T-cell (primary cell): ENCODE measurements around the gene KLC4. TPM values are rescaled to one million over a fixed set of nuclear protein-coding genes. Genes with fewer than 3 reads are reported as not detected.

Experiments
- ATAC-seq, 4 experiments: fragments of 200-7000 bp in 3 of 4; fragments of 150-1000 bp in 1 of 4; cut with Tn5 transposase; replicated peaks in 1 of 4; 1 replicate in 3 of 4; 2 replicates in 1 of 4; pipeline ENCODE4 v1.10.0; 2021; ENCODE audit warnings: moderate library complexity in 3 of 4, mild to moderate bottlenecking in 2 of 4, moderate number of reproducible peaks in 1 of 4
- CTCF ChIA-PET, 2 donors: fragments of 300-600 bp; sonication (Branson Sonifier 250); formaldehyde crosslinking; loops; one replicate each; lab custom pipeline; 2022; ENCODE audit warnings: antibody characterized with exemption in 2 of 2; lab: Charles Lee
- POLR2A ChIA-PET, 2 donors: fragments of 300-600 bp; sonication (Branson Sonifier 250); formaldehyde crosslinking; loops; one replicate each; lab custom pipeline; 2022; ENCODE audit warnings: antibody characterized with exemption in 2 of 2; lab: Charles Lee
- DNase-seq, 35 experiments: peaks; one replicate each; pipeline versions ENCODE4 v3.0.0 to v3.0.0-alpha.2; 2013 to 2023
- H3K27ac ChIP-seq: one replicate; pipeline ENCODE4 v1.5.1; 2013; ENCODE audit warnings: low read length
- H3K27me3 ChIP-seq, 2 experiments: replicated peaks in 1 of 2; 1 replicate in 1 of 2; 2 replicates in 1 of 2; pipeline versions ENCODE4 v1.6.1 to v1.7.0; 2013; ENCODE audit warnings: low read length in 1 of 2, mixed read lengths in 1 of 2; ENCODE audit not compliant: control insufficient read depth in 2 of 2, insufficient read depth in 2 of 2; ENCODE audit errors: extremely low read depth in 1 of 2
- H3K36me3 ChIP-seq, 2 donors: 1 replicate in 1 of 2; 2 replicates in 1 of 2; pipeline versions ENCODE4 v1.6.1 to v1.7.0; 2013; ENCODE audit warnings: low read length in 1 of 2; ENCODE audit not compliant: control insufficient read depth in 2 of 2, insufficient read depth in 1 of 2; ENCODE audit errors: extremely low read depth in 1 of 2
- H3K4me1 ChIP-seq, 2 experiments: 1 replicate in 1 of 2; 2 replicates in 1 of 2; pipeline versions ENCODE4 v1.6.1 to v1.7.0; 2013; ENCODE audit warnings: low read length in 2 of 2, mixed read lengths in 1 of 2; ENCODE audit not compliant: insufficient read depth in 2 of 2, control insufficient read depth in 1 of 2; ENCODE audit errors: extremely low read depth in 1 of 2
- H3K4me3 ChIP-seq, 2 donors: 1 replicate in 1 of 2; 2 replicates in 1 of 2; pipeline versions ENCODE4 v1.5.1 to v1.7.0; 2013; ENCODE audit warnings: mild to moderate bottlenecking in 2 of 2, low read length in 1 of 2, moderate library complexity in 1 of 2; ENCODE audit not compliant: control insufficient read depth in 1 of 2; ENCODE audit errors: extremely low read depth in 1 of 2
- H3K9me3 ChIP-seq: 2 replicates; pipeline ENCODE4 v1.7.0; 2013
- H3K27ac Mint-ChIP-seq, 2 donors: one replicate each; pipeline ENCODE4 v1.8.0; 2020 to 2021; ENCODE audit warnings: mild to moderate bottlenecking in 2 of 2, mixed read lengths in 2 of 2
- H3K27me3 Mint-ChIP-seq, 2 donors: one replicate each; pipeline ENCODE4 v1.8.0; 2021 to 2022; ENCODE audit warnings: mixed read lengths in 2 of 2
- H3K36me3 Mint-ChIP-seq: one replicate; pipeline ENCODE4 v1.8.0; 2021; ENCODE audit warnings: mixed read lengths
- H3K4me1 Mint-ChIP-seq, 3 donors: one replicate each; pipeline ENCODE4 v1.8.0; 2020 to 2022; ENCODE audit warnings: mixed read lengths in 3 of 3, mild to moderate bottlenecking in 1 of 3
- H3K4me3 Mint-ChIP-seq, 3 donors: one replicate each; pipeline ENCODE4 v1.8.0; 2020 to 2022; ENCODE audit warnings: mild to moderate bottlenecking in 3 of 3, mixed read lengths in 3 of 3, moderate library complexity in 3 of 3
- H3K9me3 Mint-ChIP-seq, 3 donors: one replicate each; pipeline ENCODE4 v1.8.0; 2020 to 2022; ENCODE audit warnings: mixed read lengths in 3 of 3
- WGBS: methylation state at CpG from one replicate; pipeline ENCODE4 v1.1.5; 2013; ENCODE audit warnings: missing lambda C conversion rate; ENCODE audit not compliant: insufficient coverage; 5-methylcytosine and 5-hydroxymethylcytosine counted together
- total RNA-seq, 35 experiments: library from RNA in 6 of 35; stranded (reverse) in 6 of 35; fragments of 120-200 nt in 1 of 35; gene quantifications; one replicate each; pipeline versions ENCODE4 v1.2.1 to v1.2.4 and lab custom pipeline; 2013 to 2026

Gene KLC4
- total RNA-seq, 5 donors from 2014 or later (not counting 1 experiment from before 2014, with no cell fraction given) = 37.8 to 48.5 (median 45.5) TPM

DNA sequence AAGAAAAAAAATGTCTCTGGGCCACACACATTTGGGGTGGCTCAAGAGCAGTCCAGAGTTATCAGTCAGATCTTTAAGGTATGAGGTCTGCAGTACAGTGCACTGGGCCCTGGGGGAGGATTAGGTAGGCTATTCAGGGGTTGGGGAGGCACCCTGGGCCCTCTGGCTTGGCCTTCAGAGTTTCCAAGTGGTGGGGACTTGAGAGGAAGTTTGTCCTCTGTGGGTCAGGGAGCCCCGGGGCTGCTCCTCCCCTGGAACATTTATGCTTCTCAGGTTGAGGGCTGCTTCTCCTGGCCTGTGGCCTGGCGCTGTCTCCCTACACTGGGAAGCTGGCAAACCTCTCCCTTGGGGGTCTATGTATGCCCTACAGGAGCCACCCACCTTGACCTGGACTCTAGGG is 62.7 kb downstream of the KLC4 start:
- peaks cover 0 to 42% of the 10 kb centered on the region in 2 experiments for H3K27me3 ChIP-seq
- Mint-ChIP-seq H3K9me3 (no peaks in the 10 kb centered on the region), H3K36me3 (no peaks in the 10 kb centered on the region), H3K4me3 (no peak overlapping the region), H3K27me3 (peaks cover 0 to 6% of the 10 kb centered on the region in 2 donors), H3K27ac (no peak overlapping the region), H3K4me1 (no peaks in the 10 kb centered on the region)
- H3K27ac ChIP-seq = no peak overlapping the region
- POLR2A ChIA-PET = no interaction called here
- H3K4me3 ChIP-seq = no peak overlapping the region
- ATAC-seq (no peak), DNase-seq (no peak)
- no peaks in the 10 kb centered on the region for H3K4me1 ChIP-seq
- no peaks in the 10 kb centered on the region for H3K36me3 ChIP-seq
- CTCF ChIA-PET = no interaction called here
- H3K9me3 ChIP-seq = no peaks in the 10 kb centered on the region
- 100% methylated on average over 1 of the region's 2 CpGs for WGBS

GRCh38 chr6:43123461-43124314 is 64.3 kb downstream of the KLC4 start:
- Mint-ChIP-seq H3K4me1 (no peaks in the 10 kb centered on the region), H3K27ac (no peak overlapping the region), H3K36me3 (no peaks in the 10 kb centered on the region), H3K27me3 (peaks cover 0 to 6% of the 10 kb centered on the region in 2 donors), H3K9me3 (no peaks in the 10 kb centered on the region), H3K4me3 (no peak overlapping the region)
- Histone ChIP-seq H3K27ac (no peak overlapping the region), H3K4me3 (no peak overlapping the region), H3K27me3 (peaks cover 0 to 45% of the 10 kb centered on the region in 2 experiments), H3K36me3 (no peaks in the 10 kb centered on the region), H3K4me1 (no peaks in the 10 kb centered on the region), H3K9me3 (no peaks in the 10 kb centered on the region)
- ATAC-seq (no peak), DNase-seq (no peak)
- ChIA-PET POLR2A (no interaction called here), CTCF (no interaction called here)
- 87% methylated on average over 24 of the region's 25 CpGs for WGBS

- Histone ChIP-seq H3K36me3 (no peaks in the 10 kb centered on the region), H3K9me3 (no peaks in the 10 kb centered on the region), H3K27me3 (peaks cover 0 to 47% of the 10 kb centered on the region in 2 experiments), H3K4me1 (no peaks in the 10 kb centered on the region), H3K27ac (no peak overlapping the region), H3K4me3 (no peak overlapping the region)
- Mint-ChIP-seq H3K4me3 (no peak overlapping the region), H3K36me3 (no peaks in the 10 kb centered on the region), H3K27me3 (peaks cover 0 to 6% of the 10 kb centered on the region in 2 donors), H3K4me1 (no peaks in the 10 kb centered on the region), H3K9me3 (no peaks in the 10 kb centered on the region), H3K27ac (no peak overlapping the region)
- ChIA-PET CTCF (no interaction called here), POLR2A (no interaction called here)
- 100% methylated on average over 1 of the region's 6 CpGs for WGBS
- no peak for DNase-seq
- ATAC-seq = no peak
Measured at GRCh38 chr6:43124481-43124880, 65.0 kb downstream of the KLC4 start.

Other genes starting within 250 kb of the KLC4 start
- 10 to 100 TPM; 62.5 to 89.2 (median 81.3) TPM for gene RPL7L1, start 180.0 kb upstream of the KLC4 start, total RNA-seq
- under 1 TPM in 1 of 5 donors, not detected in 4; 0.53 TPM for gene PTCRA, start 143.6 kb upstream of the KLC4 start, total RNA-seq
- gene CNPY3, start 130.2 kb upstream of the KLC4 start, total RNA-seq = 10 to 100 TPM; 51.2 to 86.2 (median 79.4) TPM
- 1 to 10 TPM in 4 of 5 donors, under 1 TPM in 1; 0.93 to 3.4 (median 1.3) TPM for gene GNMT, start 98.9 kb upstream of the KLC4 start, total RNA-seq
- 10 to 100 TPM; 20.5 to 30.5 (median 27.4) TPM for gene PEX6, start 80.5 kb upstream of the KLC4 start, total RNA-seq
- 10 to 100 TPM; 27.8 to 35.1 (median 33.3) TPM for gene PPP2R5D, start 75.1 kb upstream of the KLC4 start, total RNA-seq
- 10 to 100 TPM; 20.5 to 38.7 (median 34.0) TPM for gene MEA1, start 45.7 kb upstream of the KLC4 start, total RNA-seq
- 10 to 100 TPM; 40.5 to 75.3 (median 66.9) TPM for gene KLHDC3, start 45.4 kb upstream of the KLC4 start, total RNA-seq
- 10 to 100 TPM; 27.3 to 51.2 (median 47.3) TPM for gene RRP36, start 38.0 kb upstream of the KLC4 start, total RNA-seq
- 10 to 100 TPM in 3 of 5 donors, 1 to 10 TPM in 2; 6.9 to 15.9 (median 11.6) TPM for gene CUL7, start 5.8 kb upstream of the KLC4 start, total RNA-seq
- gene MRPL2, start 197 bp upstream of the KLC4 start, total RNA-seq = 10 to 100 TPM; 34.8 to 66.3 (median 52.0) TPM
- 10 to 100 TPM in 2 of 5 donors, 1 to 10 TPM in 2, under 1 TPM in 1; 0.56 to 11.3 (median 1.6) TPM for gene PTK7, start 16.7 kb downstream of the KLC4 start, total RNA-seq
- 10 to 100 TPM; 19.6 to 34.1 (median 33.7) TPM for gene SRF, start 111.6 kb downstream of the KLC4 start, total RNA-seq
- gene CUL9, start 122.6 kb downstream of the KLC4 start, total RNA-seq = 100 to 1,000 TPM in 1 of 5 donors, 10 to 100 TPM in 4; 92.5 to 107 (median 96.5) TPM
- 10 to 100 TPM; 28.5 to 76.1 (median 57.5) TPM for gene DNPH1, start 169.8 kb downstream of the KLC4 start, total RNA-seq
- under 1 TPM in 2 of 5 donors, not detected in 3; 0.03 to 0.07 TPM for gene TTBK1, start 183.8 kb downstream of the KLC4 start, total RNA-seq
- gene SLC22A7, start 238.6 kb downstream of the KLC4 start, total RNA-seq = not detected
- 1 to 10 TPM; 1.3 to 4.2 (median 2.8) TPM for gene CRIP3, start 249.2 kb downstream of the KLC4 start, total RNA-seq